GM19395 (cell line): ENCODE measurements around the gene NBEAL2.

ENCODE experiments used
- ATAC-seq: cut with Tn5 transposase; IDR thresholded peaks from one replicate; pipeline ENCODE4 v1.9.1; 2021; ENCODE audit warnings: mild to moderate bottlenecking, moderate library complexity; ENCODE audit not compliant: unreplicated experiment

NBEAL2 gene

GRCh38 chr3:46984591-46985459 lies 5.4 kb downstream of the NBEAL2 start:
- ATAC-seq: no peak

- no peak for ATAC-seq
Measured at GRCh38 chr3:46985588-46985987, 6.1 kb downstream of the NBEAL2 start.

- no peak for ATAC-seq
Measured at GRCh38 chr3:46986055-46986730, 6.7 kb downstream of the NBEAL2 start.

- no peak for ATAC-seq
Measured at GRCh38 chr3:46986782-46987310, 7.4 kb downstream of the NBEAL2 start.

- peak; percentile 3 for ATAC-seq
Measured at GRCh38 chr3:46987319-46987742, 7.9 kb downstream of the NBEAL2 start.

- peak; percentile 87 for ATAC-seq
Measured at GRCh38 chr3:46987743-46988401, 8.4 kb downstream of the NBEAL2 start.

- ATAC-seq: no peak
Measured at GRCh38 chr3:46988616-46989015, 9.2 kb downstream of the NBEAL2 start.

GRCh38 chr3:46989146-46989810 lies 9.8 kb downstream of the NBEAL2 start:
- ATAC-seq: no peak

GRCh38 chr3:46990573-46991374 lies 11.3 kb downstream of the NBEAL2 start:
- no peak for ATAC-seq

GRCh38 chr3:46991406-46992165 lies 12.1 kb downstream of the NBEAL2 start:
- ATAC-seq: no peak

- ATAC-seq: no peak
Measured at GRCh38 chr3:46992231-46992630, 12.8 kb downstream of the NBEAL2 start.

- ATAC-seq: no peak
Measured at GRCh38 chr3:46993292-46993691, 13.8 kb downstream of the NBEAL2 start.

- no peak for ATAC-seq
Measured at GRCh38 chr3:46993986-46994385, 14.5 kb downstream of the NBEAL2 start.

GRCh38 chr3:46994801-46995731 lies 15.6 kb downstream of the NBEAL2 start:
- ATAC-seq: no peak

GRCh38 chr3:46995901-46996562 lies 16.6 kb downstream of the NBEAL2 start:
- ATAC-seq: no peak

GRCh38 chr3:46996689-46997452 lies 17.4 kb downstream of the NBEAL2 start:
- ATAC-seq: no peak
